H1 (cell line): ENCODE data around the gene DSP. TPM values are rescaled to one million over a fixed set of nuclear protein-coding genes. Genes with fewer than 3 reads are reported as not detected.

Experiments used
- CTCF ChIA-PET: fragments of 300-600 bp; sonication (Branson Sonifier 250); formaldehyde crosslinking; loops from one replicate; lab custom pipeline; 2021; ENCODE audit not compliant: partially characterized antibody; lab: Charles Lee
- POLR2A ChIA-PET: fragments of 300-600 bp; sonication (Branson Sonifier 250); formaldehyde crosslinking; loops from one replicate; lab custom pipeline; 2021; ENCODE audit warnings: inconsistent platforms; ENCODE audit not compliant: partially characterized antibody; lab: Charles Lee
- DNase-seq, 2 experiments: peaks; one replicate each; pipeline versions ENCODE4 v3.0.0 to v3.0.0-alpha.2; 2010 to 2022; ENCODE audit warnings: low spot score in 2 of 2, low read depth in 1 of 2, mixed read lengths in 1 of 2
- FAIRE-seq: peaks from 2 replicates; lab custom pipeline; 2011; peaks lifted over from hg19 to GRCh38; lab: Jason Lieb, UNC
- H2AFZ ChIP-seq: 2 replicates; pipeline ENCODE4 v1.8.1; 2012; ENCODE audit warnings: low read length, inconsistent platforms
- H2AK5ac ChIP-seq: 2 replicates; pipeline ENCODE4 v1.6.1; 2013; ENCODE audit warnings: low read depth, low read length
- H2BK120ac ChIP-seq: replicated peaks from 2 replicates; pipeline ENCODE3; 2013; ENCODE audit warnings: low read depth, low read length, inconsistent platforms
- H2BK12ac ChIP-seq: 2 replicates; pipeline ENCODE4 v1.6.1; 2013; ENCODE audit warnings: low read depth, low read length
- H2BK15ac ChIP-seq: 2 replicates; pipeline ENCODE4 v1.6.1; 2013; ENCODE audit warnings: low read length
- H2BK20ac ChIP-seq: 2 replicates; pipeline ENCODE4 v1.6.1; 2013; ENCODE audit warnings: low read length
- H2BK5ac ChIP-seq: 2 replicates; pipeline ENCODE4 v1.6.1; 2013; ENCODE audit warnings: low read depth, low read length
- H3K14ac ChIP-seq: 2 replicates; pipeline ENCODE4 v1.6.1; 2013; ENCODE audit warnings: inconsistent platforms; ENCODE audit not compliant: insufficient read length
- H3K18ac ChIP-seq: 2 replicates; pipeline ENCODE4 v1.6.1; 2013; ENCODE audit warnings: low read length; ENCODE audit errors: extremely low read depth
- H3K23ac ChIP-seq: 2 replicates; pipeline ENCODE4 v1.6.1; 2013; ENCODE audit warnings: inconsistent platforms; ENCODE audit not compliant: insufficient read length
- H3K23me2 ChIP-seq: 2 replicates; pipeline ENCODE4 v1.6.1; 2013; ENCODE audit warnings: low read depth, low read length
- H3K27ac ChIP-seq: 2 replicates; pipeline ENCODE4 v1.6.1; 2011; ENCODE audit warnings: low read depth, low read length, inconsistent platforms
- H3K27me3 ChIP-seq, 4 experiments: replicated peaks in 1 of 4; 1 replicate in 1 of 4; 2 replicates in 3 of 4; pipeline versions ENCODE4 v1.6.1 to v1.8.1; 2011 to 2013; ENCODE audit warnings: low read length in 3 of 4, mild to moderate bottlenecking in 3 of 4, inconsistent platforms in 2 of 4, mixed read lengths in 2 of 4, moderate library complexity in 1 of 4; ENCODE audit not compliant: control insufficient read depth in 3 of 4, insufficient read depth in 3 of 4; ENCODE audit errors: extremely low read depth in 1 of 4
- H3K36me3 ChIP-seq, 4 experiments: 2 replicates each; pipeline versions ENCODE4 v1.6.1 to v1.8.1; 2011 to 2013; ENCODE audit warnings: mild to moderate bottlenecking in 4 of 4, low read length in 3 of 4, moderate library complexity in 2 of 4, control low read depth in 1 of 4, inconsistent platforms in 1 of 4; ENCODE audit not compliant: insufficient read depth in 4 of 4, control insufficient read depth in 2 of 4
- H3K4ac ChIP-seq: replicated peaks from 2 replicates; pipeline ENCODE3; 2013; ENCODE audit warnings: low read length, low read depth, mixed read lengths, inconsistent platforms; ENCODE audit not compliant: insufficient read length
- H3K4me1 ChIP-seq, 4 experiments: replicated peaks in 1 of 4; 1 replicate in 1 of 4; 2 replicates in 3 of 4; pipeline versions ENCODE4 v1.6.1 to v1.8.1; 2011 to 2013; ENCODE audit warnings: low read length in 3 of 4, inconsistent platforms in 2 of 4, mixed read lengths in 1 of 4; ENCODE audit not compliant: insufficient read depth in 4 of 4, control insufficient read depth in 3 of 4
- H3K4me2 ChIP-seq, 2 experiments: 2 replicates each; pipeline versions ENCODE4 v1.6.1 to v1.8.1; 2011 to 2013; ENCODE audit warnings: low read depth in 2 of 2, low read length in 2 of 2, control low read depth in 1 of 2, inconsistent platforms in 1 of 2, mild to moderate bottlenecking in 1 of 2; ENCODE audit not compliant: insufficient read depth in 1 of 2
- H3K4me3 ChIP-seq, 4 experiments: fragments of 200-600, 300-600 bp in 1 of 4; sonication (generic), shearing (Covaris generic), sonication (Bioruptor Twin) in 1 of 4; 2 replicates each; pipeline versions ENCODE4 v1.5.1 to v1.8.1; 2011 to 2016; ENCODE audit warnings: low read length in 4 of 4, low read depth in 3 of 4, control low read depth in 2 of 4, inconsistent platforms in 2 of 4, mild to moderate bottlenecking in 2 of 4, mixed read lengths in 1 of 4, moderate library complexity in 1 of 4; ENCODE audit not compliant: insufficient read depth in 2 of 4; ENCODE audit errors: extremely low read depth in 1 of 4
- H3K56ac ChIP-seq: replicated peaks from 2 replicates; pipeline ENCODE3; 2013; ENCODE audit warnings: low read depth, mild to moderate bottlenecking, mixed read lengths, low read length, inconsistent platforms; ENCODE audit not compliant: insufficient read length
- H3K79me1 ChIP-seq: 2 replicates; pipeline ENCODE4 v1.6.1; 2013; ENCODE audit warnings: low read depth, low read length, control low read depth
- H3K79me2 ChIP-seq, 2 experiments: 2 replicates each; pipeline versions ENCODE4 v1.6.1 to v1.8.1; 2012 to 2013; ENCODE audit warnings: low read length in 2 of 2, mild to moderate bottlenecking in 2 of 2, inconsistent platforms in 1 of 2; ENCODE audit not compliant: insufficient read depth in 2 of 2, control insufficient read depth in 1 of 2
- H3K9ac ChIP-seq, 4 experiments: replicated peaks in 1 of 4; 1 replicate in 1 of 4; 2 replicates in 3 of 4; pipeline versions ENCODE4 v1.6.1 to v1.8.1; 2011 to 2013; ENCODE audit warnings: low read depth in 3 of 4, low read length in 3 of 4, control low read depth in 2 of 4, mild to moderate bottlenecking in 2 of 4, moderate library complexity in 2 of 4, inconsistent platforms in 1 of 4; ENCODE audit errors: extremely low read depth in 1 of 4
- H3K9me3 ChIP-seq, 2 experiments: 2 replicates each; pipeline versions ENCODE4 v1.6.1 to v1.8.1; 2012 to 2013; ENCODE audit warnings: mild to moderate bottlenecking in 2 of 2, moderate library complexity in 2 of 2, control low read depth in 1 of 2, inconsistent platforms in 1 of 2, low read depth in 1 of 2, low read length in 1 of 2, mixed read lengths in 1 of 2; ENCODE audit not compliant: insufficient read depth in 2 of 2
- H4K20me1 ChIP-seq, 2 experiments: replicated peaks in 1 of 2; 2 replicates each; pipeline versions ENCODE3 to v1.8.1; 2011 to 2013; ENCODE audit warnings: inconsistent platforms in 2 of 2, low read length in 2 of 2, mild to moderate bottlenecking in 1 of 2; ENCODE audit not compliant: insufficient read depth in 2 of 2, control insufficient read depth in 1 of 2
- H4K5ac ChIP-seq: 2 replicates; pipeline ENCODE4 v1.6.1; 2013; ENCODE audit warnings: low read length, low read depth, mixed read lengths, inconsistent platforms; ENCODE audit not compliant: insufficient read length
- H4K8ac ChIP-seq: 2 replicates; pipeline ENCODE4 v1.8.0; 2013; ENCODE audit warnings: mild to moderate bottlenecking, moderate library complexity, low read length, inconsistent platforms; ENCODE audit not compliant: insufficient read depth; ENCODE audit errors: extremely low read depth
- H4K91ac ChIP-seq: replicated peaks from 2 replicates; pipeline ENCODE3; 2013; ENCODE audit warnings: low read length, mixed read lengths, inconsistent platforms; ENCODE audit not compliant: insufficient read length
- ATF3 ChIP-seq: IDR thresholded peaks from 2 replicates; pipeline ENCODE4 v1.6.1; 2011; ENCODE audit warnings: low read depth, mild to moderate bottlenecking, low read length; ENCODE audit not compliant: insufficient read depth
- CTBP2 ChIP-seq: IDR thresholded peaks from 2 replicates; pipeline ENCODE4 v1.7.0; 2011; ENCODE audit warnings: borderline replicate concordance, mild to moderate bottlenecking, moderate library complexity, mixed read lengths, low read length; ENCODE audit not compliant: insufficient read depth, insufficient read length
- SIX5 ChIP-seq: IDR thresholded peaks from 2 replicates; pipeline ENCODE4 v1.6.1; 2011; ENCODE audit warnings: mild to moderate bottlenecking, low read depth, low read length
- WGBS, 2 experiments: shearing (Covaris generic) in 1 of 2; methylation state at CpG; one replicate each; pipeline versions ENCODE4 v1.1.6 to v1.1.7; 2013 to 2015; ENCODE audit warnings: low lambda C conversion rate in 2 of 2, mixed read lengths in 2 of 2, inconsistent platforms in 1 of 2, low coverage in 1 of 2, missing lambda C conversion rate in 1 of 2; ENCODE audit not compliant: insufficient replicate concordance in 2 of 2, insufficient coverage in 1 of 2, insufficient read length in 1 of 2; ENCODE audit errors: extremely low coverage in 1 of 2, missing lambda C conversion rate in 1 of 2; 5-methylcytosine and 5-hydroxymethylcytosine counted together
- polyA plus RNA-seq, 7 experiments: library from polyadenylated mRNA; depleted of rRNA in 3 of 7; stranded (reverse) in 5 of 7; unstranded in 2 of 7; fragments of >200 nt in 5 of 7; fragments of 200-250 nt in 2 of 7; gene quantifications; 1 replicate in 5 of 7; 2 replicates in 1 of 7; 4 replicates in 1 of 7; pipeline versions ENCODE4 v1.2.1 to v1.2.3, GENCODE V29; 2011 to 2013; ENCODE audit warnings: missing spikeins in 2 of 7, mixed read lengths in 2 of 7
- total RNA-seq: library from RNA; stranded (reverse); fragmentation: NEBNext Ultra II Directional; extraction: Animal tissue kit (Norgen Biotek cat#: 25700); gene quantifications from 2 replicates; pipeline ENCODE4 v1.2.1, GENCODE V29; 2021

The DSP gene
- total and polyA plus RNA-seq, 2 of the 8 experiments (the other 6 are each of a cell fraction or from before 2014, with no cell fraction given): 14.3 to 48.5 TPM

GRCh38 chr6:7518877-7519276 lies 22.6 kb upstream of the DSP start:
- no peak overlapping the region for H3K23ac ChIP-seq
- POLR2A ChIA-PET: interaction anchor here (1.1 kb wide), 1 partner anchor 8 kb away, joined by 4 read pairs; no protein-coding TSS in a partner anchor
- no peak overlapping the region for H4K5ac ChIP-seq
- H3K23me2 ChIP-seq: no peaks in the 10 kb centered on the region
- H3K4me3 ChIP-seq: no peak overlapping the region
- H3K4ac ChIP-seq: no peak overlapping the region
- WGBS, 2 experiments: 75% methylated on average over 1 of the region's 8 CpGs; no CpG with 5 or more reads in 1 of the 2 experiments
- no peak overlapping the region for H2BK12ac ChIP-seq
- TF ChIP-seq CTBP2 (no peak), ATF3 (no peak), SIX5 (no peak)
- H2AFZ ChIP-seq: no peak overlapping the region
- no peaks in the 10 kb centered on the region for H3K27me3 ChIP-seq
- DNase-seq (no peak), FAIRE-seq (no peak)
- no peaks in the 10 kb centered on the region for H3K79me2 ChIP-seq
- H2AK5ac ChIP-seq: no peak overlapping the region
- no peak overlapping the region for H3K27ac ChIP-seq
- H3K56ac ChIP-seq: no peak overlapping the region
- no peak overlapping the region for H4K91ac ChIP-seq
- no peaks in the 10 kb centered on the region for H3K9me3 ChIP-seq
- no peaks in the 10 kb centered on the region; a peak in 1 of 8 replicates for H3K36me3 ChIP-seq
- H3K14ac ChIP-seq: no peak overlapping the region
- no peak overlapping the region for H2BK15ac ChIP-seq
- H3K79me1 ChIP-seq: no peaks in the 10 kb centered on the region
- no peak overlapping the region for H3K9ac ChIP-seq
- no peak overlapping the region for H2BK5ac ChIP-seq
- no peak overlapping the region for H3K4me2 ChIP-seq
- H4K20me1 ChIP-seq: no peaks in the 10 kb centered on the region
- H3K18ac ChIP-seq: no peak overlapping the region
- no peak overlapping the region; the same call in 1 of the 2 replicates for H4K8ac ChIP-seq
- H3K4me1 ChIP-seq: 0 out of 7 replicates have a peak, but pooled peaks cover 0 to 3% (median 0%) of the 10 kb centered on the region in 4 experiments
- CTCF ChIA-PET: interaction anchor here (0.6 to 1.2 kb wide), 4 partner anchors 11 to 94 kb away, joined by 3 to 4 read pairs (median 3); no protein-coding TSS in a partner anchor
- H2BK20ac ChIP-seq: no peak overlapping the region
- no peak overlapping the region for H2BK120ac ChIP-seq
